HepG2 (cell line): ENCODE results near the gene INHA. TPM values are rescaled to one million over a fixed set of nuclear protein-coding genes. Genes with fewer than 3 reads are reported as not detected.

Experiments
- ARNT2 ChIP-seq: sonication (generic); formaldehyde crosslinking; IDR thresholded peaks from 2 replicates; pipeline ENCODE4 v1.8.0; 2022; ENCODE audit warnings: mild to moderate bottlenecking, low read depth, missing genetic modification reagents, moderate library complexity
- EP300 ChIP-seq, 3 experiments: sonication (generic) in 1 of 3; formaldehyde crosslinking in 1 of 3; IDR thresholded peaks; 2 replicates each; pipeline versions ENCODE4 v1.5.1 to v1.6.1; 2011 to 2020; ENCODE audit warnings: low read depth in 2 of 3, low read length in 2 of 3, borderline replicate concordance in 1 of 3, improper control_type of control experiment in 1 of 3, mild to moderate bottlenecking in 1 of 3, missing genetic modification reagents in 1 of 3, moderate library complexity in 1 of 3
- NFYB ChIP-seq: sonication (generic); formaldehyde crosslinking; IDR thresholded peaks from 2 replicates; pipeline ENCODE4 v1.4.0; 2020; ENCODE audit warnings: missing genetic modification reagents
- SALL1 ChIP-seq: sonication (generic); formaldehyde crosslinking; IDR thresholded peaks from 2 replicates; pipeline ENCODE4 v1.8.0; 2022; ENCODE audit warnings: mild to moderate bottlenecking, missing genetic modification reagents
- ZNF256 ChIP-seq: sonication (generic); formaldehyde crosslinking; conservative IDR thresholded peaks from 2 replicates; pipeline ENCODE4 v1.4.0; 2020; ENCODE audit warnings: missing genetic modification reagents
- ZSCAN9 ChIP-seq: IDR thresholded peaks from 2 replicates; pipeline ENCODE4 v1.6.1; 2016; ENCODE audit warnings: borderline replicate concordance
- polyA plus RNA-seq, 8 experiments: library from polyadenylated mRNA; depleted of rRNA in 3 of 8; stranded (reverse) in 7 of 8; unstranded in 1 of 8; fragments of >200 nt; fragmentation: Illumina TruSeq in 4 of 8; extraction: Trizol in 4 of 8; gene quantifications; 2 replicates each; pipeline versions ENCODE4 v1.2.1 to v1.2.3, GENCODE V29; 2011 to 2016; ENCODE audit warnings: low read depth in 4 of 8, missing spikeins in 1 of 8, mixed read lengths in 1 of 8; ENCODE audit not compliant: insufficient read depth in 1 of 8
- total RNA-seq, 5 experiments: library from RNA; depleted of rRNA; stranded (reverse); fragments of >200 nt; fragmentation: Illumina TruSeq; extraction: Trizol; gene quantifications; 2 replicates each; pipeline ENCODE4 v1.2.3, GENCODE V29; 2016; ENCODE audit warnings: low read depth in 1 of 5
- TF ChIP-seq, protein P1 (sequence below): sonication (generic); formaldehyde crosslinking; IDR thresholded peaks from 2 replicates; pipeline ENCODE4 v1.4.0; 2020; ENCODE audit warnings: missing genetic modification reagents, borderline replicate concordance
- TF ChIP-seq, protein P2 (sequence below): sonication (generic); formaldehyde crosslinking; IDR thresholded peaks from 2 replicates; pipeline ENCODE4 v1.8.1; 2023; ENCODE audit warnings: mild to moderate bottlenecking, inconsistent platforms, moderate library complexity, missing genetic modification reagents, borderline replicate concordance
- TF ChIP-seq, protein P3 (sequence below): sonication (generic); formaldehyde crosslinking; IDR thresholded peaks from 2 replicates; pipeline ENCODE4 v1.8.1; 2023; ENCODE audit warnings: missing genetic modification reagents, mild to moderate bottlenecking, borderline replicate concordance
- TF ChIP-seq, protein P4 (sequence below): sonication (generic); formaldehyde crosslinking; IDR thresholded peaks from 2 replicates; pipeline ENCODE4 v1.4.0; 2020; ENCODE audit warnings: missing genetic modification reagents, mild to moderate bottlenecking, borderline replicate concordance
- TF ChIP-seq, protein P5 (sequence below): sonication (generic); formaldehyde crosslinking; IDR thresholded peaks from 2 replicates; pipeline ENCODE4 v1.4.0; 2020; ENCODE audit warnings: missing genetic modification reagents, mild to moderate bottlenecking, borderline replicate concordance
- TF ChIP-seq, protein P6 (sequence below), 2 experiments: sonication (generic) in 1 of 2; formaldehyde crosslinking in 1 of 2; IDR thresholded peaks; 2 replicates each; pipeline versions ENCODE4 v1.4.0 to v1.6.1; 2016 to 2020; ENCODE audit warnings: borderline replicate concordance in 1 of 2, low read depth in 1 of 2, mild to moderate bottlenecking in 1 of 2, missing genetic modification reagents in 1 of 2

Gene INHA
- total and polyA plus RNA-seq, 2 of the 13 experiments (the other 11 are each of a cell fraction or from before 2014, with no cell fraction given) = 4.1 to 15.2 TPM

DNA sequence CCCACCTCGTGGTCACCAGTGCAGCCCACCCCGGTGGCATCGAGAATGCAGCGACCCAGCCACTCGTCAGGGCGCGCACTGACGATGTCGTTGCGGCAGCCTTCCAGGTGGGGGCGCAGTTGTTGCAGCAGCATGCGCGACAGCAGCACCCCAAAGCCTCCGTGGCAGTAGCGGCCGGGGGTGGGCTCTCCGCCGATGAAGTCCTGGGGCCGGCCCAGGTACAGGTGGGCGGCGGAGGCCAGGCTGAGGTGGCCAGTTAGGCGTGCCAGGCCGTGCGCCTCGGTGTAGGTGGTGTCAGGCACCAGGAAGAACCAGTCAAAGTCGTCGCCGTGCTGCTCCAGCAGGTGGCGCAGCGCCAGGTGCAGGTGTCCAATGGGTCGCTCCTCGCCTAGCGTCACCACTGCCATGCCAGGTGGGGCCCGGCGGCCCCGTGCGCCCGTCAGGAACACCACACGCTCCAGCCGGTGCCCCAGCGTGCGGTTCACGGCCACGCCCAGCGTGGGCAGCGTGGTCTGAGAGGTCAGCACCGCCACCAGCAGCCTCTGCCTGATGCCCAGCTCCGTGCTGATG is 30.4 kb upstream of the INHA start (continued):
- TF ChIP-seq, protein P1, sequence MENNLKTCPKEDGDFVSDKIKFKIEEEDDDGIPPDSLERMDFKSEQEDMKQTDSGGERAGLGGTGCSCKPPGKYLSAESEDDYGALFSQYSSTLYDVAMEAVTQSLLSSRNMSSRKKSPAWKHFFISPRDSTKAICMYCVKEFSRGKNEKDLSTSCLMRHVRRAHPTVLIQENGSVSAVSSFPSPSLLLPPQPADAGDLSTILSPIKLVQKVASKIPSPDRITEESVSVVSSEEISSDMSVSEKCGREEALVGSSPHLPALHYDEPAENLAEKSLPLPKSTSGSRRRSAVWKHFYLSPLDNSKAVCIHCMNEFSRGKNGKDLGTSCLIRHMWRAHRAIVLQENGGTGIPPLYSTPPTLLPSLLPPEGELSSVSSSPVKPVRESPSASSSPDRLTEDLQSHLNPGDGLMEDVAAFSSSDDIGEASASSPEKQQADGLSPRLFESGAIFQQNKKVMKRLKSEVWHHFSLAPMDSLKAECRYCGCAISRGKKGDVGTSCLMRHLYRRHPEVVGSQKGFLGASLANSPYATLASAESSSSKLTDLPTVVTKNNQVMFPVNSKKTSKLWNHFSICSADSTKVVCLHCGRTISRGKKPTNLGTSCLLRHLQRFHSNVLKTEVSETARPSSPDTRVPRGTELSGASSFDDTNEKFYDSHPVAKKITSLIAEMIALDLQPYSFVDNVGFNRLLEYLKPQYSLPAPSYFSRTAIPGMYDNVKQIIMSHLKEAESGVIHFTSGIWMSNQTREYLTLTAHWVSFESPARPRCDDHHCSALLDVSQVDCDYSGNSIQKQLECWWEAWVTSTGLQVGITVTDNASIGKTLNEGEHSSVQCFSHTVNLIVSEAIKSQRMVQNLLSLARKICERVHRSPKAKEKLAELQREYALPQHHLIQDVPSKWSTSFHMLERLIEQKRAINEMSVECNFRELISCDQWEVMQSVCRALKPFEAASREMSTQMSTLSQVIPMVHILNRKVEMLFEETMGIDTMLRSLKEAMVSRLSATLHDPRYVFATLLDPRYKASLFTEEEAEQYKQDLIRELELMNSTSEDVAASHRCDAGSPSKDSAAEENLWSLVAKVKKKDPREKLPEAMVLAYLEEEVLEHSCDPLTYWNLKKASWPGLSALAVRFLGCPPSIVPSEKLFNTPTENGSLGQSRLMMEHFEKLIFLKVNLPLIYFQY (CRISPR knock-in tag) = peak; percentile 85; the same call in 1 of the 2 replicates
- 0 out of 2 replicates have a peak, but pooled peaks have one; percentile 41 for TF ChIP-seq ARNT2 (CRISPR knock-in tag)
- TF ChIP-seq NFYB (CRISPR knock-in tag) = peak; percentile 45
- TF ChIP-seq, protein P2, sequence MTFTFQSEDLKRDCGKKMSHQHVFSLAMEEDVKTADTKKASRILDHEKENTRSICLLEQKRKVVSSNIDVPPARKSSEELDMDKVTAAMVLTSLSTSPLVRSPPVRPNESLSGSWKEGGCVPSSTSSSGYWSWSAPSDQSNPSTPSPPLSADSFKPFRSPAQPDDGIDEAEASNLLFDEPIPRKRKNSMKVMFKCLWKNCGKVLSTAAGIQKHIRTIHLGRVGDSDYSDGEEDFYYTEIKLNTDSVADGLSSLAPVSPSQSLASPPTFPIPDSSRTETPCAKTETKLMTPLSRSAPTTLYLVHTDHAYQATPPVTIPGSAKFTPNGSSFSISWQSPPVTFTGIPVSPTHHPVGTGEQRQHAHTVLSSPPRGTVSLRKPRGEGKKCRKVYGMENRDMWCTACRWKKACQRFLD (CRISPR knock-in tag) = peak; percentile 59; the same call in 1 of the 2 replicates
- no peak for TF ChIP-seq ZNF256
- TF ChIP-seq, protein P3, sequence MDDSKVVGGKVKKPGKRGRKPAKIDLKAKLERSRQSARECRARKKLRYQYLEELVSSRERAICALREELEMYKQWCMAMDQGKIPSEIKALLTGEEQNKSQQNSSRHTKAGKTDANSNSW (CRISPR knock-in tag) = no peak
- TF ChIP-seq, protein P4, sequence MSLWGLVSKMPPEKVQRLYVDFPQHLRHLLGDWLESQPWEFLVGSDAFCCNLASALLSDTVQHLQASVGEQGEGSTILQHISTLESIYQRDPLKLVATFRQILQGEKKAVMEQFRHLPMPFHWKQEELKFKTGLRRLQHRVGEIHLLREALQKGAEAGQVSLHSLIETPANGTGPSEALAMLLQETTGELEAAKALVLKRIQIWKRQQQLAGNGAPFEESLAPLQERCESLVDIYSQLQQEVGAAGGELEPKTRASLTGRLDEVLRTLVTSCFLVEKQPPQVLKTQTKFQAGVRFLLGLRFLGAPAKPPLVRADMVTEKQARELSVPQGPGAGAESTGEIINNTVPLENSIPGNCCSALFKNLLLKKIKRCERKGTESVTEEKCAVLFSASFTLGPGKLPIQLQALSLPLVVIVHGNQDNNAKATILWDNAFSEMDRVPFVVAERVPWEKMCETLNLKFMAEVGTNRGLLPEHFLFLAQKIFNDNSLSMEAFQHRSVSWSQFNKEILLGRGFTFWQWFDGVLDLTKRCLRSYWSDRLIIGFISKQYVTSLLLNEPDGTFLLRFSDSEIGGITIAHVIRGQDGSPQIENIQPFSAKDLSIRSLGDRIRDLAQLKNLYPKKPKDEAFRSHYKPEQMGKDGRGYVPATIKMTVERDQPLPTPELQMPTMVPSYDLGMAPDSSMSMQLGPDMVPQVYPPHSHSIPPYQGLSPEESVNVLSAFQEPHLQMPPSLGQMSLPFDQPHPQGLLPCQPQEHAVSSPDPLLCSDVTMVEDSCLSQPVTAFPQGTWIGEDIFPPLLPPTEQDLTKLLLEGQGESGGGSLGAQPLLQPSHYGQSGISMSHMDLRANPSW (CRISPR knock-in tag) = 0 out of 2 replicates have a peak, but pooled peaks have one; percentile 0
- TF ChIP-seq ZSCAN9 = peak; percentile 65; the same call in 1 of the 2 replicates
- TF ChIP-seq, protein P5, sequence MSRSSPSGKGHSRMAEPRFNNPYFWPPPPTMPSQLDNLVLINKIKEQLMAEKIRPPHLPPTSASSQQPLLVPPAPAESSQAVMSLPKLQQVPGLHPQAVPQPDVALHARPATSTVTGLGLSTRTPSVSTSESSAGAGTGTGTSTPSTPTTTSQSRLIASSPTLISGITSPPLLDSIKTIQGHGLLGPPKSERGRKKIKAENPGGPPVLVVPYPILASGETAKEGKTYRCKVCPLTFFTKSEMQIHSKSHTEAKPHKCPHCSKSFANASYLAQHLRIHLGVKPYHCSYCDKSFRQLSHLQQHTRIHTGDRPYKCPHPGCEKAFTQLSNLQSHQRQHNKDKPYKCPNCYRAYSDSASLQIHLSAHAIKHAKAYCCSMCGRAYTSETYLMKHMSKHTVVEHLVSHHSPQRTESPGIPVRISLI = peak; percentile 71; the same call in 1 of the 2 replicates
- TF ChIP-seq EP300 (IDR thresholded peaks at IDR 0.05; ENCODE audit: low read depth in 2 of 2, low read length in 2 of 2) = 0 out of 4 replicates have a peak, but pooled peaks of 1 of the 2 experiments have one; percentile 48
- TF ChIP-seq EP300 (CRISPR knock-in tag; IDR thresholded peaks at IDR 0.05; ENCODE audit: borderline replicate concordance) = no peak
- TF ChIP-seq SALL1 = peak; percentile 86
- TF ChIP-seq, protein P6, sequence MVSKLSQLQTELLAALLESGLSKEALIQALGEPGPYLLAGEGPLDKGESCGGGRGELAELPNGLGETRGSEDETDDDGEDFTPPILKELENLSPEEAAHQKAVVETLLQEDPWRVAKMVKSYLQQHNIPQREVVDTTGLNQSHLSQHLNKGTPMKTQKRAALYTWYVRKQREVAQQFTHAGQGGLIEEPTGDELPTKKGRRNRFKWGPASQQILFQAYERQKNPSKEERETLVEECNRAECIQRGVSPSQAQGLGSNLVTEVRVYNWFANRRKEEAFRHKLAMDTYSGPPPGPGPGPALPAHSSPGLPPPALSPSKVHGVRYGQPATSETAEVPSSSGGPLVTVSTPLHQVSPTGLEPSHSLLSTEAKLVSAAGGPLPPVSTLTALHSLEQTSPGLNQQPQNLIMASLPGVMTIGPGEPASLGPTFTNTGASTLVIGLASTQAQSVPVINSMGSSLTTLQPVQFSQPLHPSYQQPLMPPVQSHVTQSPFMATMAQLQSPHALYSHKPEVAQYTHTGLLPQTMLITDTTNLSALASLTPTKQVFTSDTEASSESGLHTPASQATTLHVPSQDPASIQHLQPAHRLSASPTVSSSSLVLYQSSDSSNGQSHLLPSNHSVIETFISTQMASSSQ (IDR thresholded peaks at IDR 0.05; ENCODE audit: low read depth) = no peak
- TF ChIP-seq, protein P6 (CRISPR knock-in tag; IDR thresholded peaks at IDR 0.05; ENCODE audit: borderline replicate concordance) = peak; percentile 74
